ENCODE measurements around the gene PDE4B.
"Not testable (repeated sequence)": the region's sequence is repeated elsewhere in the genome, so short reads cannot be mapped to it uniquely, and the experiment has no call there.

PDE4B gene

GRCh38 chr1:65845535-65846060 is 52.9 kb downstream of the PDE4B start:
- TF ChIP-seq, protein P1, sequence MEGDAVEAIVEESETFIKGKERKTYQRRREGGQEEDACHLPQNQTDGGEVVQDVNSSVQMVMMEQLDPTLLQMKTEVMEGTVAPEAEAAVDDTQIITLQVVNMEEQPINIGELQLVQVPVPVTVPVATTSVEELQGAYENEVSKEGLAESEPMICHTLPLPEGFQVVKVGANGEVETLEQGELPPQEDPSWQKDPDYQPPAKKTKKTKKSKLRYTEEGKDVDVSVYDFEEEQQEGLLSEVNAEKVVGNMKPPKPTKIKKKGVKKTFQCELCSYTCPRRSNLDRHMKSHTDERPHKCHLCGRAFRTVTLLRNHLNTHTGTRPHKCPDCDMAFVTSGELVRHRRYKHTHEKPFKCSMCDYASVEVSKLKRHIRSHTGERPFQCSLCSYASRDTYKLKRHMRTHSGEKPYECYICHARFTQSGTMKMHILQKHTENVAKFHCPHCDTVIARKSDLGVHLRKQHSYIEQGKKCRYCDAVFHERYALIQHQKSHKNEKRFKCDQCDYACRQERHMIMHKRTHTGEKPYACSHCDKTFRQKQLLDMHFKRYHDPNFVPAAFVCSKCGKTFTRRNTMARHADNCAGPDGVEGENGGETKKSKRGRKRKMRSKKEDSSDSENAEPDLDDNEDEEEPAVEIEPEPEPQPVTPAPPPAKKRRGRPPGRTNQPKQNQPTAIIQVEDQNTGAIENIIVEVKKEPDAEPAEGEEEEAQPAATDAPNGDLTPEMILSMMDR (IDR thresholded peaks at IDR 0.05; ENCODE audit: control insufficient read depth, insufficient read depth, low read depth, low read length, missing control alignments) = no peak
- DNase-seq (ENCODE audit: low read depth) = no peak
- H3K4me3 ChIP-seq (ENCODE audit: control insufficient read depth, low read depth, low read length) = no peak overlapping the region

- H3K4me3 ChIP-seq (ENCODE audit: control insufficient read depth, low read depth, low read length) = no peak overlapping the region
- DNase-seq (ENCODE audit: low read depth) = no peak
- TF ChIP-seq, protein P1 (IDR thresholded peaks at IDR 0.05; ENCODE audit: control insufficient read depth, insufficient read depth, low read depth, low read length, missing control alignments) = no peak
These were observed 54.2 kb downstream of the PDE4B start for GRCh38 chr1:65846866-65847265.

- DNase-seq (ENCODE audit: low read depth) = no peak
These were observed 57.6 kb downstream of the PDE4B start for GRCh38 chr1:65850281-65850680.

DNA sequence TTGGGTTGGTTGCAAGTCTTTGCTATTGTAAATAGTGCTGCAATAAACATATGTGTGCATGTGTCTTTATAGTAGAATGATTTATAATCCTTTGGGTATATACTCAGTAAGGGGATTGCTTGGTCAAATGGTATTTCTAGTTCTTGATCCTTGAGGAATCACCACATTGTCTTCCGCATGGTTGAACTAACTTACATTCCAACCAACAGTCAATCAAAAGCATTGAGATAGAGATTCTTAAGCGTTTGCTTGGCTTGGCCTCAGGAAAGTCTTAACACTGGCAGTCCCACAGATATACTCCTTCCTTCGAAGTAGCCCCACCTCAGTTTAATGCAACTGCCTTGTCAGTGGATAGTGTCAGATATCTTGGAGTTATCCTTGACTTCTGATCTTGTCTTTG is 63.9 kb downstream of the PDE4B start:
- DNase-seq (ENCODE audit: low read depth); H3K4me3 ChIP-seq (ENCODE audit: control insufficient read depth, low read depth, low read length): not testable (repeated sequence)

More at GRCh38 chr1:65850281-65850680, 57.6 kb downstream of the PDE4B start:
- TF ChIP-seq, protein P1 (IDR thresholded peaks at IDR 0.05; ENCODE audit: control insufficient read depth, insufficient read depth, low read depth, low read length, missing control alignments) = no peak
- H3K4me3 ChIP-seq (ENCODE audit: control insufficient read depth, low read depth, low read length) = no peak overlapping the region

DNA sequence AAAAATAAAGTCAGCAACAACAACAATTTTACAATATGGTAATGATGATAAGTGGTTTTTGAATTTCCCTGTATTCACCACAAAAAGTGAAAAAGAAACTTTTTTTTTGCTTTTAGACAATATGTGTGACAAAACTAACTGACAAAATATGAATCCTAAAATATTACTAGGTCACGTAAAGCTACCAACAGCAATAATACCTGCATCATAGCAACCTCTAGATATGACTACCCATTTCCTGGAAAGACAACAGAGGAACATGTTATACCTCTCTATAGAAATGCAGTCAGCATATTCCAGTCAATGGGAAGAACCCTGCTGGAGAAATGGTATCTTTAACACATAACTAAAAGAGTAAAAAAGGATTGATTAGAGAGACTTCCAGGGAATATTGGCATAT is 73.7 kb downstream of the PDE4B start:
- TF ChIP-seq, protein P1 (IDR thresholded peaks at IDR 0.05; ENCODE audit: control insufficient read depth, insufficient read depth, low read depth, low read length, missing control alignments) = no peak
- H3K4me3 ChIP-seq (ENCODE audit: control insufficient read depth, low read depth, low read length) = no peak overlapping the region

DNA sequence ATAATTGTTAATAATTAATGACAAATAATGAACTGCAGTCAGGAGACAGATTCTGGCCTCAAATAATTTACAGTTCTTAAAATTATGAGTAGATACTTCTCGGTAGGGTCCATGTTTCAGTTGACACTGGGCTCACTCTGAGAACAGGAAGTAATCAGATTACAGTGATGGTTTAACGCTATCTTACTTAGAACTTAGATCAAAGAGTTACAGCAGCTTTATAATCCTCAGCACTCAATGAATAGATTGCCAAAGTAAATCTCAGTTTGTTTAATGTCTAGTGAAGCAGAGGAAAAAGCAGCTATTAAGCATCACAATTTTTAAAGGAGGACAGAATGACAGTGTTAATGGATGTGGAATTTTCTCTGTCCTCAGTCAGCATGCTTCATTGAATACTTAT is 79.6 kb downstream of the PDE4B start:
- TF ChIP-seq, protein P1 (IDR thresholded peaks at IDR 0.05; ENCODE audit: control insufficient read depth, insufficient read depth, low read depth, low read length, missing control alignments) = no peak
- DNase-seq (ENCODE audit: low read depth) = no peak
- no peak overlapping the region for H3K4me3 ChIP-seq (ENCODE audit: control insufficient read depth, low read depth, low read length)

More for the DNA sequence above, 73.7 kb downstream of the PDE4B start:
- no peak for DNase-seq (ENCODE audit: low read depth)

- H3K4me3 ChIP-seq (ENCODE audit: control insufficient read depth, low read depth, low read length); DNase-seq (ENCODE audit: low read depth): not testable (repeated sequence)
These were observed 85.6 kb downstream of the PDE4B start for GRCh38 chr1:65878342-65878741.

GRCh38 chr1:65880611-65881010 is 87.9 kb downstream of the PDE4B start:
- no peak overlapping the region for H3K4me3 ChIP-seq (ENCODE audit: control insufficient read depth, low read depth, low read length)
- no peak for DNase-seq (ENCODE audit: low read depth)
- TF ChIP-seq, protein P1 (IDR thresholded peaks at IDR 0.05; ENCODE audit: control insufficient read depth, insufficient read depth, low read depth, low read length, missing control alignments) = no peak

Measured in AG09309 (cell line).